ENCODE measurements around the gene NPR1.
"Not testable (repeated sequence)": the region's sequence is repeated elsewhere in the genome, so short reads cannot be mapped to it uniquely, and the experiment has no call there.

The NPR1 gene

GRCh38 chr1:153639280-153639679 lies 39.2 kb upstream of the NPR1 start:
- Histone ChIP-seq H3K9me3 (ENCODE audit: control insufficient read depth, insufficient read depth, low read length) (no peaks in the 10 kb centered on the region), H3K27me3 (ENCODE audit: control insufficient read depth, insufficient read depth, low read length) (no peaks in the 10 kb centered on the region), H3K36me3 (ENCODE audit: control insufficient read depth, insufficient read depth, low read length) (peaks cover 90% of the 10 kb centered on the region), H3K4me1 (ENCODE audit: control insufficient read depth, insufficient read depth, low read length) (no peaks in the 10 kb centered on the region), H3K9ac (ENCODE audit: low read depth, low read length) (no peak overlapping the region), H3K27ac (ENCODE audit: low read depth, low read length) (no peak overlapping the region), H3K4me3 (ENCODE audit: low read depth, low read length) (no peak overlapping the region)

- not testable (repeated sequence) for H3K9me3 ChIP-seq (ENCODE audit: control insufficient read depth, insufficient read depth, low read length); H3K27ac ChIP-seq (ENCODE audit: low read depth, low read length); H3K27me3 ChIP-seq (ENCODE audit: control insufficient read depth, insufficient read depth, low read length); H3K4me3 ChIP-seq (ENCODE audit: low read depth, low read length); H3K9ac ChIP-seq (ENCODE audit: low read depth, low read length); H3K4me1 ChIP-seq (ENCODE audit: control insufficient read depth, insufficient read depth, low read length)
- peaks cover 100% of the 10 kb centered on the region for H3K36me3 ChIP-seq (ENCODE audit: control insufficient read depth, insufficient read depth, low read length)
These were observed 38.3 kb upstream of the NPR1 start for GRCh38 chr1:153640213-153640612.

GRCh38 chr1:153640861-153641260 lies 37.6 kb upstream of the NPR1 start:
- Histone ChIP-seq H3K4me3 (ENCODE audit: low read depth, low read length) (no peak overlapping the region), H3K9me3 (ENCODE audit: control insufficient read depth, insufficient read depth, low read length) (no peaks in the 10 kb centered on the region), H3K9ac (ENCODE audit: low read depth, low read length) (no peak overlapping the region)

GRCh38 chr1:153642161-153642560 lies 36.3 kb upstream of the NPR1 start:
- Histone ChIP-seq H3K9me3 (ENCODE audit: control insufficient read depth, insufficient read depth, low read length) (no peaks in the 10 kb centered on the region), H3K36me3 (ENCODE audit: control insufficient read depth, insufficient read depth, low read length) (peaks cover 96% of the 10 kb centered on the region), H3K27me3 (ENCODE audit: control insufficient read depth, insufficient read depth, low read length) (no peaks in the 10 kb centered on the region), H3K9ac (ENCODE audit: low read depth, low read length) (no peak overlapping the region), H3K27ac (ENCODE audit: low read depth, low read length) (no peak overlapping the region), H3K4me1 (ENCODE audit: control insufficient read depth, insufficient read depth, low read length) (no peaks in the 10 kb centered on the region), H3K4me3 (ENCODE audit: low read depth, low read length) (no peak overlapping the region)

More at GRCh38 chr1:153640861-153641260, 37.6 kb upstream of the NPR1 start:
- Histone ChIP-seq H3K36me3 (ENCODE audit: control insufficient read depth, insufficient read depth, low read length) (peaks cover 100% of the 10 kb centered on the region), H3K27me3 (ENCODE audit: control insufficient read depth, insufficient read depth, low read length) (no peaks in the 10 kb centered on the region), H3K27ac (ENCODE audit: low read depth, low read length) (no peak overlapping the region), H3K4me1 (ENCODE audit: control insufficient read depth, insufficient read depth, low read length) (no peaks in the 10 kb centered on the region)

GRCh38 chr1:153643100-153643499 lies 35.4 kb upstream of the NPR1 start:
- no peak overlapping the region for H3K9ac ChIP-seq (ENCODE audit: low read depth, low read length)
- H3K4me1 ChIP-seq (ENCODE audit: control insufficient read depth, insufficient read depth, low read length), result no peaks in the 10 kb centered on the region
- no peaks in the 10 kb centered on the region for H3K27me3 ChIP-seq (ENCODE audit: control insufficient read depth, insufficient read depth, low read length)
- H3K27ac ChIP-seq (ENCODE audit: low read depth, low read length), result no peak overlapping the region
- no peak overlapping the region for H3K4me3 ChIP-seq (ENCODE audit: low read depth, low read length)
- peaks cover 86% of the 10 kb centered on the region for H3K36me3 ChIP-seq (ENCODE audit: control insufficient read depth, insufficient read depth, low read length)
- H3K9me3 ChIP-seq (ENCODE audit: control insufficient read depth, insufficient read depth, low read length), result no peaks in the 10 kb centered on the region

- Histone ChIP-seq H3K27ac (ENCODE audit: low read depth, low read length) (no peak overlapping the region), H3K36me3 (ENCODE audit: control insufficient read depth, insufficient read depth, low read length) (peaks cover 79% of the 10 kb centered on the region), H3K4me3 (ENCODE audit: low read depth, low read length) (no peak overlapping the region), H3K27me3 (ENCODE audit: control insufficient read depth, insufficient read depth, low read length) (no peaks in the 10 kb centered on the region), H3K9me3 (ENCODE audit: control insufficient read depth, insufficient read depth, low read length) (no peaks in the 10 kb centered on the region), H3K4me1 (ENCODE audit: control insufficient read depth, insufficient read depth, low read length) (no peaks in the 10 kb centered on the region), H3K9ac (ENCODE audit: low read depth, low read length) (no peak overlapping the region)
These were observed 34.7 kb upstream of the NPR1 start for GRCh38 chr1:153643816-153644215.

- Histone ChIP-seq H3K9ac (ENCODE audit: low read depth, low read length) (no peak overlapping the region), H3K9me3 (ENCODE audit: control insufficient read depth, insufficient read depth, low read length) (no peaks in the 10 kb centered on the region), H3K4me1 (ENCODE audit: control insufficient read depth, insufficient read depth, low read length) (no peaks in the 10 kb centered on the region), H3K27me3 (ENCODE audit: control insufficient read depth, insufficient read depth, low read length) (no peaks in the 10 kb centered on the region), H3K27ac (ENCODE audit: low read depth, low read length) (no peak overlapping the region), H3K36me3 (ENCODE audit: control insufficient read depth, insufficient read depth, low read length) (peaks cover 49% of the 10 kb centered on the region), H3K4me3 (ENCODE audit: low read depth, low read length) (no peak overlapping the region)
These were observed 31.7 kb upstream of the NPR1 start for GRCh38 chr1:153646672-153647345.

- H3K4me3 ChIP-seq (ENCODE audit: low read depth, low read length), result no peak overlapping the region
- no peaks in the 10 kb centered on the region for H3K27me3 ChIP-seq (ENCODE audit: control insufficient read depth, insufficient read depth, low read length)
- no peak overlapping the region for H3K27ac ChIP-seq (ENCODE audit: low read depth, low read length)
- H3K9ac ChIP-seq (ENCODE audit: low read depth, low read length), result no peak overlapping the region
- H3K4me1 ChIP-seq (ENCODE audit: control insufficient read depth, insufficient read depth, low read length), result no peaks in the 10 kb centered on the region
- peaks cover 44% of the 10 kb centered on the region for H3K36me3 ChIP-seq (ENCODE audit: control insufficient read depth, insufficient read depth, low read length)
- H3K9me3 ChIP-seq (ENCODE audit: control insufficient read depth, insufficient read depth, low read length), result no peaks in the 10 kb centered on the region
These were observed 31.2 kb upstream of the NPR1 start for GRCh38 chr1:153647346-153647714.

- Histone ChIP-seq H3K9me3 (ENCODE audit: control insufficient read depth, insufficient read depth, low read length) (no peaks in the 10 kb centered on the region), H3K36me3 (ENCODE audit: control insufficient read depth, insufficient read depth, low read length) (peaks cover 36% of the 10 kb centered on the region), H3K27me3 (ENCODE audit: control insufficient read depth, insufficient read depth, low read length) (no peaks in the 10 kb centered on the region), H3K4me1 (ENCODE audit: control insufficient read depth, insufficient read depth, low read length) (no peaks in the 10 kb centered on the region), H3K4me3 (ENCODE audit: low read depth, low read length) (no peak overlapping the region), H3K9ac (ENCODE audit: low read depth, low read length) (no peak overlapping the region), H3K27ac (ENCODE audit: low read depth, low read length) (no peak overlapping the region)
These were observed 30.4 kb upstream of the NPR1 start for GRCh38 chr1:153648000-153648643.

- Histone ChIP-seq H3K27ac (ENCODE audit: low read depth, low read length) (no peak overlapping the region), H3K9ac (ENCODE audit: low read depth, low read length) (no peak overlapping the region), H3K4me3 (ENCODE audit: low read depth, low read length) (no peak overlapping the region)
These were observed 29.2 kb upstream of the NPR1 start for GRCh38 chr1:153649137-153649862.

GRCh38 chr1:153649863-153650235 lies 28.6 kb upstream of the NPR1 start:
- no peaks in the 10 kb centered on the region for H3K9me3 ChIP-seq (ENCODE audit: control insufficient read depth, insufficient read depth, low read length)
- H3K4me3 ChIP-seq (ENCODE audit: low read depth, low read length), result no peak overlapping the region
- no peak overlapping the region for H3K9ac ChIP-seq (ENCODE audit: low read depth, low read length)
- no peaks in the 10 kb centered on the region for H3K27me3 ChIP-seq (ENCODE audit: control insufficient read depth, insufficient read depth, low read length)
- H3K4me1 ChIP-seq (ENCODE audit: control insufficient read depth, insufficient read depth, low read length), result no peaks in the 10 kb centered on the region
- no peak overlapping the region for H3K27ac ChIP-seq (ENCODE audit: low read depth, low read length)
- H3K36me3 ChIP-seq (ENCODE audit: control insufficient read depth, insufficient read depth, low read length), result peaks cover 19% of the 10 kb centered on the region

More at GRCh38 chr1:153649137-153649862, 29.2 kb upstream of the NPR1 start:
- H3K27me3 ChIP-seq (ENCODE audit: control insufficient read depth, insufficient read depth, low read length), result no peaks in the 10 kb centered on the region
- H3K9me3 ChIP-seq (ENCODE audit: control insufficient read depth, insufficient read depth, low read length), result no peaks in the 10 kb centered on the region
- peaks cover 24% of the 10 kb centered on the region for H3K36me3 ChIP-seq (ENCODE audit: control insufficient read depth, insufficient read depth, low read length)
- H3K4me1 ChIP-seq (ENCODE audit: control insufficient read depth, insufficient read depth, low read length), result no peaks in the 10 kb centered on the region

Data from HUES48 (cell line).